Fibroblast of villous mesenchyme (primary cell): ENCODE data around the gene FBLN2. TPM values are rescaled to one million over a fixed set of nuclear protein-coding genes. Genes with fewer than 3 reads are reported as not detected.
"Not testable (repeated sequence)": the region's sequence is repeated elsewhere in the genome, so short reads cannot be mapped to it uniquely, and the experiment has no call there.

ENCODE experiments used
- DNase-seq: peaks from one replicate; pipeline ENCODE4 v3.0.0-alpha.2; 2010; ENCODE audit warnings: low read depth
- H3K4me3 ChIP-seq: 2 replicates; pipeline ENCODE4 v1.5.1; 2011; ENCODE audit warnings: low read depth, mild to moderate bottlenecking, low read length
- CTCF ChIP-seq: IDR thresholded peaks from 2 replicates; pipeline ENCODE4 v1.5.1; 2012; ENCODE audit warnings: low read depth, mild to moderate bottlenecking, low read length; ENCODE audit not compliant: insufficient read depth
- total RNA-seq: library from RNA; depleted of rRNA; stranded (reverse); fragments of >200 nt; gene quantifications from 2 replicates; pipeline ENCODE4 v1.2.3, GENCODE V29; 2012

Gene FBLN2
- total RNA-seq, 1 donor = 30.2 TPM

DNA sequence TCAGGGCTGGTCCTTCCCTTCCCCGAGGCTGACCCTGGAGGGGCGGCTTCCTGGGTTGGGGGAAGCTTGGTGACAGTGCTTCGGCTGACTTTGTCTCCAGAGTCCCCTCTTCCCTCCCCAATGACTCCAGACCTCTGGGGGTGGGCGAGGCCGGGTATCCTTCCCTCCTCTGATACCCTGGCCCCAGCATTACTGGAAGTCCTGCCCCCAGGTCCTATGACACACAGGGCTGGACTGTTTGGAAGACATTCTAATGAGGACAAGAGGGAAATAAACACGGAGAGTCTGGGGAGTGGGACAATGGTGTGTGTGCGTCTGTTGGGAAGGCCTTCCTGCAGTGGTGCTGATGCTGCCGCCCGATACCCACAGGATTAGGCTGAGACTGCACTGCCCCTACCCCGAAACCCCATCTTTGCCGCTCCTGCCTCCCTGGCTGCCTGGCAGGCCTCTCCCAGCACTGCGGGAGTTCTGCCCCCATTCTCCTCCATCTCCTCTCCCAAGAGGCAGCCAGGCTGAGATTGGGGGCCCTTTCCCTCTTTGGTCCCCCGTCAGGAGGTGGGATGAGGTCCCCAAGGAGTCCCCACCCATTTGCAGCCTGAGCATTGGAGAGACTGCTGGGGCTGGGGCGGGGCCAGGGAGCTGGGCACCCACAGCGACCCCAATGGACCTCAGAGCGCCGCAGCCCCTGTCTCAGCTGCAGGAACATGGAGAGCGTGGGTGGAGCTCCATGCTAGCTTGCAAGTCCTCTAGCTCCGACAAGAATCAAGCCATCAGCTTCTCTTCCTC lies 29.7 kb upstream of the FBLN2 start:
- no peak overlapping the region for H3K4me3 ChIP-seq
- no peak for TF ChIP-seq CTCF
- DNase-seq = no peak

DNA sequence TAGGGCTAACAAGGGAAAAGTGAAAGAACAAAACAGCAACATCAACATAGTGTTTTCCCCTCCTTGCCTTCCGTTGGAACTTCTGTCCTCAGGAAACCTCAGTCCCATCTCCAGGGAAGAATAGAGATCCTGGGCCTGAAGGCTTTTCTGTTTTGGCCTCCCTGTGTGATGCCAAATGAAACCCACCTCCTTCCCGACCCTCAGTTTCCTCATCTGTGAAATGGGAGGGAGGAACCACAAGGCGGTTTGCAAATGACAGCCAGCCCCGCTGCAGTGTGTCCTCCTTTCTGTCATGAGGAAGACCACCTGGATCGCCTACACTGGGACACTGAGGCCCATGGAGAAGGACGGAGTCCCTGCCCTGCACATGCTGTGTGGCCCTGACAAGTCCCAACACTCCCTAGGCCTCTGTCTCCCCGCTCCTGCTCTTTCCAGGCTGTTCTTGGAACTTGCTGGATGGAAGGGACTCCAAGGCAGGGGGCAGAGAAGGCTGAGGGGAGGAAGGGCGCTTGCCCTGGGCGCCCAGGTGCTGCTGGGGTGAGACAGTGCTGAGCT lies 28.5 kb upstream of the FBLN2 start:
- no peak for TF ChIP-seq CTCF
- DNase-seq = no peak
- no peak overlapping the region for H3K4me3 ChIP-seq

GRCh38 chr3:13521309-13521708 lies 27.6 kb upstream of the FBLN2 start:
- TF ChIP-seq CTCF = no peak
- no peak for DNase-seq

GRCh38 chr3:13521749-13522148 lies 27.2 kb upstream of the FBLN2 start:
- not testable (repeated sequence) for DNase-seq

More at GRCh38 chr3:13521309-13521708, 27.6 kb upstream of the FBLN2 start:
- no peak overlapping the region for H3K4me3 ChIP-seq

GRCh38 chr3:13522236-13522635 lies 26.7 kb upstream of the FBLN2 start:
- DNase-seq = no peak
- no peak overlapping the region for H3K4me3 ChIP-seq
- no peak for TF ChIP-seq CTCF

More at GRCh38 chr3:13521749-13522148, 27.2 kb upstream of the FBLN2 start:
- not testable (repeated sequence) for H3K4me3 ChIP-seq

DNA sequence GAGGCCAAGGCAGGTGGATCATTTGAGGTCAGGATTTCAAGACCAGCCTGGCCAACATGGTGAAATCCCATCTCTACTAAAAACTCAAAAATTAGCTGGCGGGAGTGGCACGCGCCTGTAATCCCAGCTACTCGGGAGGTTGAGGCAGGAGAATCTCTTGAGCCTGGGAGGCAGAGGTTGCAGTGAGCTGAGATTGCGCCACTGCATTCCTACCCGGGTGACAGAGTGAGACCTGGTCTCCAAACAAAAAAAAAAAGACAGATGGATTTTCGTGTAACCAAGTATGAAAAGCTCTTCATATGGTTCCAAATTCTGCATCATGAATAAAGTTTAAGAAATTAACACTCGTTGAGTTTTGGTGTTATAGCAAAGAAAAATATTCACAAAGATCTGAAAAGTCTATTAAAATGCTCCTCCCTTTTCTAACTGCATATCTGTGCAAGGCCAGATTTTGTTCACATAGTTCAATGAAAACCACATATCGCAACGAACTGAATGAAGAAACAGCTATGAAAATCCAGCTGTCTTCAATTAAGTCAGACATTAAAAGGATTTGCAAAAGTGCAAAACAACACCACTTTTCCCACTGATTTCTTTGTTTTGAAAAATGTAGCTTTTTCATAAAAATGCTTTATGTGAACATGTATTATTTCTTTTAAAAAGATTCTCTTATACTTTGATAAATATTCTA lies 23.8 kb upstream of the FBLN2 start:
- H3K4me3 ChIP-seq = no peak overlapping the region

More for the DNA sequence above, 23.8 kb upstream of the FBLN2 start:
- peak; percentile 93 for DNase-seq
- TF ChIP-seq CTCF = no peak
